GM21447 (cell line): ENCODE measurements around the gene NDUFAF4.

Experiments
- ATAC-seq: cut with Tn5 transposase; IDR thresholded peaks from one replicate; pipeline ENCODE4 v1.9.1; 2021; ENCODE audit not compliant: unreplicated experiment

The NDUFAF4 gene

DNA sequence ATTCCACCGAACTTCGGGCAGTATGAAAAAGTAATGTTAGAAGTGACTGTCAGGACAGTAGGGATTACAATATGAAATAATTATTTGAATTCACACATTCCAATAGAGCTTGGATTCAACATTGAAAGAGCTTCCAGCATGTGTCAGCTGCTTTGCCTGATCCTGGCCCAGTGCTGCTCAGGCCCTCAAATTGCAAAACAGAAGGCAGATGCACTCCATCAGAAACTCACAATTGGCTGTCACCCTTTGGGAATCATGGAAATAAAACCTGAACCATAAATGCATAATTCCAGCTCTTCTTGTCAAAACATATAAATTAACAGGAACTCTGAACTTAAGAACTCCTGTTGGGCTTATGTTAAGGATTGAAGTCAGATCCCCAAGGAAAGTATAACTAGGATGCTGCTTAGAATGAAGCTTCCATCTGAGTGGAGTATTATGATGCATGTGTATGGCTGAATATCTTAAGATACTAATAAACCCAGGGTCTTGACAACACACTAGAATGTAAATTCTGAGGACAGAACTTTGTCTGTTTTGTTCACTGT, 1.8 kb upstream of the NDUFAF4 start:
- no peak for ATAC-seq

DNA sequence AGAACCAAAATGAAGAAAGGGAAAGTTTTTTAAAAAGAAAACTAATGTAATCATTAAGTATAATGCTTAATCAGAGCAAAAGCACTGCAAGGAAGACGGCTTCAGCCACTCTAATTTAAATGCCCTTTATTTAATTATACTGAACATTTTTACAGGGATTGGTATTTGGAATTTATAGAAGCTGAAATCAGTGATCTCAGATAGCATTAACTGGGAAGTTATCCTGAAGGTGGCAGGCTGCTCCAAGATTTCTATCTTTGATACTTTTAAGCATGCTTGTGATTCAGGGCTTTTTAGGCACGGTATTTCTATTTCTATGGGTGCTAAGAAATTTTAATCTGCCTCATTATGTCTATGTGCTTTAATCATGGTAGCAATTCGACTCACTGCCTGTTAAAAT, 1.3 kb upstream of the NDUFAF4 start:
- ATAC-seq: no peak

- peak; percentile 1 for ATAC-seq
These were observed 655 bp upstream of the NDUFAF4 start for GRCh38 chr6:96898241-96898851.

GRCh38 chr6:96889146-96889545, 8.5 kb downstream of the NDUFAF4 start:
- no peak for ATAC-seq

GRCh38 chr6:96888745-96889144, 8.9 kb downstream of the NDUFAF4 start:
- ATAC-seq: no peak

- no peak for ATAC-seq
These were observed 11.2 kb downstream of the NDUFAF4 start for GRCh38 chr6:96886519-96886918.

DNA sequence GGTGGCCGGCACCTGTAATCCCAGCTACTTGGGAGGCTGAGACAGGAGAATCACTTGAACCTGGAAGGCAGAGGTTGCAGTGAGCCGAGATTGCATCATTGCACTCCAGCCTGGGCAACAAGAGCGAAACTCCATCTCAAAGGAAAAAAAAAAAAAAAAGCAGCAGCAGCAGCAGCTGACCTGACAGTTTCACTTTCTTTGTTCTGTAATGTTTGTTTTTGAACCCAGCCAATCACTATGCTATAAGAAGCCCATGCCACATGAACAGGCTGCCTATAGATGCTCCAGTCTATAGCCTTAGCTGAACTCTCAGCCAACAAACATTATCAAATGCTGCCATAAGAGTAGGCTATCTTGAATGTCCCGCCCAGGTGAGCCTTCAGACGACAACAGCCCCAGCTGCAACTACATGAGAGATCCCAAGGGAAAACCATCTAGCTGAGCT, 12.5 kb downstream of the NDUFAF4 start:
- peak; percentile 98 for ATAC-seq

DNA sequence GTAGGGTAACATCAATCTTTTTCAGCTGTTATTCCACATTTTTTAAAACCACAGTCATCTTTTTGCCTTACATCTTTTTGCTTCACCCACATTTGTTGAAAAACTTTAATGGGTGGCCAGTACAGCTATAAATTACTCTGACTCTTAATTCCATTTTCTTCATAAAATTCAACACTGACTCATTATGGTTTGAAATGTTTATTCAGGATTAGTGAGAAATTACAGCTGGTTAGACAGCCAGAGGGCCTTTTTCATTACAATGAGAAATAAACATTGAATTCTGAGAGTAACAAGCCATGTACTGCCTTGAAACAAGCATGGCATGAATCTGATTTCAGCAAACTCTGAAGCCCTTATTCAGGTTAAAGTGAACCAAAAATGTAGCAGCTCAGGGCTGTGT, 19.5 kb downstream of the NDUFAF4 start:
- no peak for ATAC-seq

GRCh38 chr6:96876886-96877545, 20.7 kb downstream of the NDUFAF4 start:
- no peak for ATAC-seq

- ATAC-seq: no peak
These were observed 24.7 kb downstream of the NDUFAF4 start for GRCh38 chr6:96872976-96873375.

GRCh38 chr6:96865055-96865405, 32.7 kb downstream of the NDUFAF4 start:
- no peak for ATAC-seq

- no peak for ATAC-seq
These were observed 33.3 kb downstream of the NDUFAF4 start for GRCh38 chr6:96864216-96865054.

DNA sequence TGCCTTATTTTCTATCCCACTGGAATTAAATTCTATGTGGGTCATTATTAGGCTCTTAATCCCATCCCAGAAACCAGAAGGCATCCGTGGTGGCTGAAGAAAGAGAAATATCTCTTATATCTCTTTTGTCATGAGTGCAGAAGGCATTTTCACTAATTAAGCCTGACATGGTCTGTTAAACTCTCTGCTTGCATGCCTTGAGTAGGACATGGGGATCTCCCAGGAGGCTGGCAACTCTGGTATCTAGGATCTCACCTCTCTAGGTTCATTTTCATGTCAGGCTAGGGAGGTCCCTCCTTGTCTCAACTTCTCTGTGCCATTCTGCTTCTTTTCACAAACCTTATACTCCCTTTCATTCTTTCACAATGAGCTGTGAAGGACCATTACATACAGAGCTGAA, 35.1 kb downstream of the NDUFAF4 start:
- ATAC-seq: no peak

GRCh38 chr6:96861588-96861987, 36.1 kb downstream of the NDUFAF4 start:
- no peak for ATAC-seq

DNA sequence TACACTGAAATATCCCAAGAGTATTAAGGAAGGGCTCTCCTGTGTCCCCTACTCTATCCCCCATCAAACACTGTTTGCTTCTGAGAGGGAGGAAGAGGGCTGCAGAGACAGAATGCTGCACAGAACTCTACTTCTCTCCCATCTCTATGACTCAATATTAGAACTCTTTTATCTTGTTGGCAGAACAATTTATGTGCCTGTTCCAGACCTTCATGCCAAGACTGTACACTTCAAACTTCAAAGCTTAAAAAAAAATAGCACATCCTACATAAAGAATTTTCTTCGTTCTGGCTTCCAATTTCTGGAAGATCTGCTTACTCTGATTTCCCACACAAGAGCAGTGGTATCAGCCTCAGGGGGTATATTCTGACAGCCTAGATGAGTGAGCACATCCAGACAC, 40.8 kb downstream of the NDUFAF4 start:
- no peak for ATAC-seq

DNA sequence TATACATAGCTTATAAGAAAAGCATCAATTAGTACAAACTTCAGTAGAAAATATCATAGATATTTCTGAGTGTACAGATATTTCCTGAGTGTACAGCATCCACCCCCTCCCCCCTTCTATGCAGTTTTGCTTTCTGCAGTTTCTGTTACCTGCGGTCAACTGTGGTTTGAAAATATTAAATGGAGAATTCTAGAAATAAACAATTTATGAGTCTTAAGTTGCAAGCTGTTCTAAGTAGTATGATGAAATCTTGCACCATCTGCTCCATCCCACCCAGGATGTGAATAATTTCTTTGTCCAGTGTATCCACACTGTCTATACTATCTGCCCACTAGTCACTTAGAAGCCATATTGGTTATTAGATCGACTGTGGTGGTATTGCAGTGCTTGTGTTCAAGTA, 44.6 kb downstream of the NDUFAF4 start:
- no peak for ATAC-seq

DNA sequence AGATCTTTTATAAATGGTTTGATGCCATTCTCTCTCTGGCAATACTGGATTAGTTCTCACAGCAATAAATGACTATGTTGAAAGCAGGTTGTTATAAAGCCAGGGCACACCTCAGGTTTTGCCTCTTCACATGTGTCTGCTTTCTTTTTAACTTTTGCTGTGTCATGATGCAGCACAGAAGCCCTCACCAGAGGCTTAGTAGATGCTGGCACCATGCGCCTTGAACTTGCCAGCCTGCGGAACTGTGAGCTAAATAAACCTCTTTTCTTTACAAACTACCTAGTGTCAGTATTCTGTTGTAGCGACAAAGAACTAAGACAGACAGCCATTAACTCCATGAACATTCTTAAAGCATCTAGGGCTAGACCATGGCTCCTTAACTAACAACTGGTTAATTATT, 45.1 kb downstream of the NDUFAF4 start:
- no peak for ATAC-seq

DNA sequence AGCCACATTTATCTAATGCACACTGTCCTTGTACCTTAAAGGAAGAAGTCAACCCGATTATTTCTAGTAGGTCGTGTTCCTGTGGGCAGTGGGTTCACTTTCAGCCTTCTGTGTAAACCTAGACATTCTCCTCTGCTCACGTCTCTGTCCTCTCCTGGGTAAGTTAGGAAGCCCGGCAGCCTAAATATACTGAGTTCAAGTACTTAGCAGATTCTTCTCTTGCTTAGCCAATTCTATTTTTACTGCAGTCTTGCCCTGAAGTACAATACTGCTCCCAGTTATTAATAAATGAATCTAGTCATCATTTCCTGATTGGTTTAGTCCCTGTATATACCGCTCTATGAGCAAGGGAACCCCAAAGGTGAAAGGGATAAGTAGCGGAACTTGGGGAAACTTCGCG, 45.8 kb downstream of the NDUFAF4 start:
- no peak for ATAC-seq

DNA sequence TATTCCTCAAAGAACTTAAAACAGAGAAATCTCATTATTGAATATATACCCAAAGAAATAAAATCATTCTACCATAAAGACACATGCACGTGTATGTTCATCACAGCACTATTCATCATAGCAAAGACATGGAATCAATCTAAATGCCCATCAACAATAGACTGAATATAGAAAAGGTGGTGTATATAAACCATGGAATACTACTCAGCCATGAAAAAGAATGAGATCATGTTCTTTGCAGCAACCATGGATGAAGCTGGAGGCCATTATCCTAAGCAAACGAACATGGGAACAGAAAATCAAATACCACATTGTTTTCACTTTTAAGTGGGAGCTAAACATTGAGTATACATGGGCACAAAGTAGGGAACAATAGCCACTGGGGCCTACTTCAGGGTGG, 48.1 kb downstream of the NDUFAF4 start:
- ATAC-seq: no peak

DNA sequence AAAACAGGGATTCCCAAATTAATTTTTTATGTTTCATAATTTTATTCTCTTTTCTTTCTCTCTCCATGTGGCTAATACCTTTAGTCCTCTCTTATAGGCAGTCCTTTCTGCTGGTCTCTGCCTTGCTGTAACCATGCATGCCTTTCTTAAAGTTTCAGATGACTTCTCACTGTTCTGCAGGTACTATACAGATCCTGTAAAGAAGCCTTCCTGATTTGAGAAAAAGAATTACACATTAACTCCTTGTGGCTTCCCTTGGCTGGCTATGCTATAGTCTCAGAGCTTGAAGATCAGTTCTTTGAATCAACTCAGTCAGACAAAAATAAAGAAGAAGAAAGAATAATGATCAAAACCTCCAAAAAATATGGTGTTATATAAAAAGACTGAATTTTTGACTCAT, 53.2 kb downstream of the NDUFAF4 start:
- ATAC-seq: peak; percentile 90

GRCh38 chr6:96841345-96841744, 56.3 kb downstream of the NDUFAF4 start:
- no peak for ATAC-seq
